IPS DF 4.7 (cell line): ENCODE data around the gene CD274.

ENCODE experiments used
- DNase-seq: peaks from one replicate; pipeline ENCODE4 v3.0.0-alpha.2; 2013; ENCODE audit warnings: low spot score; ENCODE audit errors: extremely low read depth

CD274 gene

DNA sequence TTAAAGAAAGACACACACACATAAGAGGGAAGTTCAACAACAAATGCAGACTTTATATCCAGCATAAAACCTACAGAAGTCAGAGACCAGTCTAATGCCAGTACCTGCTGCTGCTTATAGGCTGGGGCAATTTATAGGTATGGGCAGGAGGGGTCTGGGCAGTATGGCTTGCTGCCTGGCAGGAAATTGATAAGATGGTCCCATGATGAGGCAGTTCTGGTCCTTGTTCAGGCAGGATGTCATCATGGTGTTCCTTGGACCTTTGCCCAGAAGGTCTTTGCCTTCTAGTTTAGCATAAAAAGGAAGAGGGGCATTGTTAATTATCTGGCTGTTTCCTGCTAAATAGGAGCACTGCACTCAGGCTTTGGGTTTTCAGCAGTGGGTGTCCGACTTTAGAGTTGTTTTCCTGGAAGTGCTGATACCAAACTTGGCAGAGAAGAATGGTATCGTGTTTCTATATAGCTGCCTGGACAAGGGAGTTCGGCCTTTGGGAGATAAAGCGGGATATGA, 49.6 kb downstream of the CD274 start:
- no peak for DNase-seq

DNA sequence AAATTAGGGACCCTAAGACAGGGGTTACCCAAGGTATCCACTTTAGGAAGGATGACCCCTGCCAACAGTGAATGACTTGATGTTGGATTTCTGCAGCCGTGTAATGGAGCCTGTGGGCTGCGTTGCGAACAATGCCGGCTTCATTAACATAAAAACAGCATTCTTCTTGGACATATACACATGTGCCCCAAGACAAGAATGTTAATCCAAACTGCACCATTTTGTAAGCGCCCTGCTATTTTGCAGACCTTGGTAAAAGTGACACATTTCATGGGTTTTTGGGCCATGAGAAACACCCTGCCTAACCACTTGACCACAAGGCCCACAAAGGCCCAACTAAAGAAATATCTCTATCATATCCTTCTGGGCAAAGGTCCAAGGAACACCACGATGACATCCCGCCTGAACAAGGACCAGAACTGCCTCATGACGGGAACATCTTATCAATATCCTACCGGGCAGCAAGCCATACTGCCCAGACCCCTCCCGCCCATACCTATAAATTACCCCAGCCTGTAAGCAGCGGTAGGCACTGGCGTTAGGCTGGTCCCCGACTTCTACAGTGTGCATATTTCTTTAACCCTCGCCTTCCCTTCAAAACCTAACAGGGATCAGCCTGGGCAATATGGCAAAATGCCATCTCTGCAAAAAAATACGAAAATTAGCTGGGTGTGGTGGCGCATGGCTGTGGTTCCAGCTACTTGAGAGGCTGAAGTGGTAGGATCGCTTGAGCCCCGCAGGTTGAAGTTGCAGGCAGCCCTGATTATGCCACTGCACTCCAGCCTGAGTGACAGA, 50.3 kb downstream of the CD274 start:
- no peak for DNase-seq

DNA sequence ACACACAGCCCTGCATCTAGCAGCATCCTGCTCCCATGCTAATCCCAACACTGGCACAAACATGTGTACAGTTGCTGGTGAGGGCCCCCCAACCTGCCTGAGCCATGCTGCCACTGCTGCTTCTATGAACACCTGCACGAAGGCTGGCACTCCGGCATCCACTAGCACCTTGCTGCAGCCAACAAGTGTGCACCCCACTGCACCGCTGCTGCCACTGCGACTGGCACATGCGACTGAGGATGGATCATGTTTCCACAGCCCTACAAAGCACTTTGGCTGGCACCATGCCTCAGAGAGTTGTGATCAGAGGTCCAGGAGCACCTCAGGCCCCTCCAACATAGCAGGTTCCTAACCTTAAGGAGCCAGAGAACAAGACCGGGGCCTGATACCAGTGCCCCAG, 52.2 kb downstream of the CD274 start:
- no peak for DNase-seq

DNA sequence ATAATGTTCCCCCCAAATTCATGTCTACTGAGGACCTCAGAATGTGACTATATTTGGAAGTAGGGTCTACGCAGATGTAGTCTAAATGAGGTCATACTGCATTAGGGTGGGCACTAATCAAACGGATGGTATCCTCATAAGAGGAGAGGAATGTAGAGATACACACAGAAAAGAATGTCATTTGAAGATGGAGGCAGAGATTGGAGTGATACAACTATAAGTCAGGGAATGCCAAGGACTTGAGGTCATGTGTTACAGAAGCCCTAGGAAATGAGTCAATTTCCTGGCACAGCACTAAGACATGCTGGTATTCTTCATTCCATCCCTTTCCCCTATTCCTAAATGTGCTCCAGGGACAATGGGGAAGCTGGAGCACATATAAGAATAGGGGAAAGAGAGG, 59.2 kb downstream of the CD274 start:
- DNase-seq, result no peak

DNA sequence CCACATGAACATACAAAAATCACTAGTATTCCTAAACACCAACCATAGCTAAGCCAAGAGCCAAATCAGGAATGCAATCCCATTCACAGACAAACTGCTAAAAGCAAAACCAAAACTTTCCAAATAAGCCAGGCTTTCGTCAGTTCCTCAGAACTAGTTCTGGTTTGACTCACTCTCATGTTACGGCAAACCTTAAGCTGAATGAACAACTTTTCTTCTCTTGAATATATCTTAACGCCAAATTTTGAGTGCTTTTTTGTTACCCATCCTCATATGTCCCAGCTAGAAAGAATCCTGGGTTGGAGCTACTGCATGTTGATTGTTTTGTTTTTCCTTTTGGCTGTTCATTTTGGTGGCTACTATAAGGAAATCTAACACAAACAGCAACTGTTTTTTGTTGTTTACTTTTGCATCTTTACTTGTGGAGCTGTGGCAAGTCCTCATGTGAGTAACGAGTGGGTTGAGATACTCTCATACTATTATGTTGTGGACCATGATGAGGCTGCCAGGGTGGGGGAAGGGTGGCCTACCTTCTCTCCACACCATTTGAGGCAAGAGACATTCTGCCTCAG, 60.1 kb downstream of the CD274 start, which contains the start of gene PDCD1LG2:
TSS of gene PDCD1LG2 (plus strand) at position 172 of the 572 bp plus-strand sequence. CDS start 12,016 bp downstream, outside the sequence.
- DNase-seq, result no peak

DNA sequence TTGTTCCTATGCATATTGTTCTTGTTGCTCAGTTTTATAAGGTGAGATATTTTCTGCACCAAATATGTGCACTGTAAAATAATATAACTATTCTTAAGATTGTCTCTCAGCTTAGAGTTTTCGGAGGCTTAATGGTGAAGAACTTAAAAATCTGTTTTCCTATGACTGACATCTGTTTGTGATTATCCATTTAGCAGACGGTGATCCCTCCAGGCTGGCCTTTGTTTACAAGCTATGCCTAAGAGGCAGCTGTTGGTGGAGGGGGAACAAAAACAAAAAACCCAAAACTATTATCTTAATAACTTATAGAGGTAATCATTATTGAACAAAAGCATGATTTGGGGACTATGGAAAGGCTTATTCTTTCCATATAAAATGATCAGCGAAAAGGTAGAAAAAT, 60.6 kb downstream of the CD274 start:
- DNase-seq, result no peak

DNA sequence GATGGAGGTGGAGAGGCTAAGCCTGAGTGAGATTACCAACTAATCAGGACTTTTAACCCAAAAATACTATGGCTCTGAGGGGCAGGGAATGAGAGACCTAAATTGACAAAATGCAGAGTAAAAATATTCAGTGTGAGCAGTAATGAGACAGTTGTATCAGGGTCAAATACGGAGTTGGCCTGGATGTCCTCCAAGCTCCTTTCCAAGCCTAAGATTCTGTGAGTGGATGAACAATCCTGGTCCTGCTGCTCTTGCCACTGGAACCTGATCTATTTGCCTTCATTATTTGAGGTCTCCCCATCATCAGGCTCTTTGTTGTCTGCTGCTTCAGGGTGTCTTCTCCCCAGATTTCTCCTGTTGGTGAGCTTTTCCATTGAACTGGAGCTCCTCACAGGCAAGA, 61.1 kb downstream of the CD274 start:
- DNase-seq, result no peak

DNA sequence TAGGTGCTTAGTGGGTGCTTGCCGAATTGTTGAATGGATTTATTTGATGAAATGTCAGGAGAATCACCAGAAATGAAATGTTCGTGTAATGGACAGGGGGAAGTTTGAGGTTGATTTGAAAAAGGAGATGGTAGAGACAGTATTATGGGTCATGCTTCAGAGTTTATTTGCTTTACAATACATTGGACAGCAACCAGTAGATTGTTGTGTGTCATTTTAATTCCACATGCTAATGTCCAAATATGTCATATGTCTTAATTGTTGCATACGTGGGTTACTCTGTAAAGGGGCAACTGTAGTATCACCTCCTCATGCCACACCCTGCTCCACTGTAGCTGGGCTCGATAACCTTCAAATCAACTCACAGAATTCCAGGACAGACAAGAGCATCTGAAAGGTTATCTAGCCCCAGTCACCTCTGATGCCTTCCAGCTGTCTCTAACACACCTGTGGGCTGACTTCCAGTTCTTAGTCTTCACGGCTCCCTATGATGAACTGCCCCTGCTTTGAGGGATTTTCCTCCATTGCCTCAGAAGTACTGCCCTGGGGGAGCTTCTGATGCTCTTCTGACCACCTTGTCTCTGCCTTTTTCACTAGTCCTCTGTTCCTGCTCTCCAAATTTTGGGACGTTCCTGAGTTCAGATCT, 61.7 kb downstream of the CD274 start:
- no peak for DNase-seq

DNA sequence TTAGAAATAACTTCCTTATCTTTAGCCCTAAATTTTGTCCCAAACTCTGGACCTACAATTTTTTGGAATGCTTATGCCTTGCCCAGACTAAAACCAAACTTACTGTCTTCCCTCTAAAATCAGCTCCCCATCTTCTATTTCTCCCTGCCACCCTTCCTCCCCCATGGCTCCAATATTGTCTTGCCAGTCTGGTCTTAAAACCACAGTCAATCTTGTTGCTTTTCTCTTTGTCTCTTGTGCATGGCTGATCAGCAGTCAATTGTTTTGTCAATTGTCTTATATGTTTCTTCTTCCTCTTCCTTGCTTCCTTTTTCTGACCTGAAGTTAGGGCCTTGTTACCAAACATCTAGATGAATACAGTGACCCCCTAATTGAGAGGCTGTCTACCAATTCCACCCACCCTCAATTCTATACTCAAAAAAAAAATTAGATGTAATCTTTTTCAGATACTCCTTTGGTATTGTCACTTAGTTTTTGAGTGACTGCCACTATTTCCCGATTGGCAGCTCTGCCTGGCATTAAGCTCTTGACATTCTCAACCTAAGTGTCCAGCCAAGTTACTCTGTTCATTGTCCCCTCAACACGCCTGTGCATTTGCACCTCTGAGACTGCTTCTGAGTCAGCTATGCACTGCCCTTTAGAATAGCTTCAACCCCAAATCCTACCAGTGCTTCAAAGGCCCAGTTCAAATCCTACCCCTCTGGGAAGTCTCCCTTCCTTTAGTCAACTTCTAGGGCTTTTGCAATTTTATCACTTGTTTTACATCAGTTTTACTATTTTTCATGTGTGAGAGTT, 62.5 kb downstream of the CD274 start:
- no peak for DNase-seq

DNA sequence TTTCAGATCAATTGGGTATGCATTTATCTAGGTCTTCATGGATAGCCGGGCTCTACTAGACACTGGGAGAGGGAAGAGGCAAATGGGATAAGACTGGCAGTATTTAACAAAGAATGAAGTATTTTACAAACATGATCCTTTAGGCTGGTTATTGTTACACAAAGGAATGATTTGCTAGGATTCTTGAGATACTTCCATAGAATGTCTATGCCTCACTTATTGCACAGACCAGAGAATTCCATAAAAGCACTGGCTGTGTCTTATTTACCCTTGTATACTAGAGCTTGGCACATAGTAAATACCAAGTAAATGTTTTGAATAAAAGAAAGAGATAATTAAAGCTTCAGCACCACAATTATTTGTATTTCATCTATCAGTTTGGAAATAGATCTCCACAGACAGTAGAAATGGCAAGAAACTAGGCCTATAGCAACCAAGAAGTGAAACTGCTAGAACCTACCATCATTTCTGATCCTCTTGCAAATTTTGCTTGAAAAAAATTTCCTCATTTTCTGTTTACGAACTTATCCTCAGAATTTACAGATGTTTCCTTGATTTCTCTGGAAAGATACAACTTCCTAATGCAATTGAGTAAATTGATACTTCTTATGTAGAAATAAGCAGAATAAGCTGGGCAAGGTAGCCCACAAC, 63.7 kb downstream of the CD274 start:
- no peak for DNase-seq

DNA sequence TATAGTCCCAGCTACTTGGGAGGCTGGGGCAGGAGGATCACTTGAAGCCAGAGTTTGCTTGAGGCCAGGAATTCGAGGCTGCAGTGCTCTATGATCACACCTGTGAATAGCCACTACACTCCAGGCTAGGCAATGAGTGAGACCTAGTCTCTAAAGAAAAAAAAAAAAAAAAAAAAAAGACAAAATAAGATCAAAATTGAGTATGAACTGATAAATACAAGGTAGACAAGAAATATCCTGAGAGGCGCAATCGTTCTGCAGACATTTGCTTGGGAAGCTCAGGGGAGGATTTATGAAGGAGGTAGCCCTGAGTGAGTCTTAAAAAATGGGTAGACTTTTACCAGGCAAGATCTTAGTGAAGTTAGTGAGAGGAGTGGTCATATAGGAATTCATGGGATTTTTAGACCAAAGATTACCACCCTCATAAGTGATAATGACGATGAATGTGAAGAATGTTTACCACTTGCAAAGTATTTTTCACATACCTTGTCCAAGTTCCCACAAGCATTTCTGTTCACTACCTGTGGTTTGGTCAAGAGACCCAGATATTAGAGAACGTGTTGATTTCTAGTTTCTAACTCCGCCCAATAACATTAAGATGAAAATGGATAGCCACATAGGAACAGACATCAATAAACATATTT, 64.4 kb downstream of the CD274 start:
- no peak for DNase-seq

DNA sequence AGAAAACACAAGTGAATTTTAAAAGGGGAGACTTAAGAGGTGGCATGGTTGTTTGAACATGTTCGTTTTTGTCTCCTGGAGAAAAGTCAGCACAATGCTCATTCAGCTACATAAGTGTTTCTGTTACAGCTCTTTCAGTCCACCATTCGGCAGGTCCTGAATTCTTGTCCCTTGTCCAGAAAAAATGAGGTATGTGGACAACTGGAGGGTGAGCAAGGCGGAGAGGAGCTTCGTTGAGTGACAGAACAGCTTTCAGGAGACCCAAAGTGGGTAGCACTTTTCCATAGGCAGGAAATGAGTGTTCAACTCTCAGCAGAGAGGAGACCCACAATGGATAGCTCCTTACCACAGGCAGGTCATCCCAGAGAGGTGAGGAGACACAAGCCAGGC, 64.9 kb downstream of the CD274 start:
- DNase-seq, result no peak

DNA sequence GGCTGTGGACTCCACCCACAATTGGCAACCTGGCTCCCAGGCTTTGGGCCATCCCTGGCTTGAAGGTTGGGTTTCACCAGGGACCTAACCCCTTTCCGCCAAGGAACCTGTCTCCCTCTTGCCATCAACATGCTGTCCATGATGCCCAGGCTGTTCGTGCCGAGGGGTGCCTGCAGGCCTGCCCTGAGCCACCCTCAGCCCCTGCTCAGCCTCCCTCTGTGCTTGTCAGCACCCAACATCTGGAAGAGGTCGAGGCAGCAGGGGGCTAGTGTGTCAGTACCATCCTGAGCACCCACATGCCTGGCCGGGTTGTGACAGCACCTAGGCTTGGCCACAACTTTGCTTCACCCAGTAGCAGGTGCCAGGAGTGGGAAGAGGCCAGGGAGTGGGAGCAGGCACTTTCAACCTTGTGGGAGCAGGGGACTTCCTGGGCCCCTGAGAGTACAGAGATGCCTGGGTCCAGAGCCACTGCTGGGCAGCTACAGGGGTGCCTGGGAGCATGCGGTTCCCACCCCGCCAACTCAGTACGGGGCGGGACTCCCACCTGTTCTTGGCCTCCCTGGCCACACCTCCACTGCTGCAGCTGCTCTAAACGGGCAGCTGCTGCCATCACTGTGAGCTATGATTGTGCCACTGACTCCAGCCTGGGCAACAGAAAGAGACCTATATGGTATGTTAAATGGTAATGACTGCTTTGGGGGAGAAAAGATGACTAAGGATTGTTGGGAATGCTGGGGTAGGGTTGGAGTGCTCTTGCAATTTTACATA, 66.3 kb downstream of the CD274 start:
- no peak for DNase-seq

DNA sequence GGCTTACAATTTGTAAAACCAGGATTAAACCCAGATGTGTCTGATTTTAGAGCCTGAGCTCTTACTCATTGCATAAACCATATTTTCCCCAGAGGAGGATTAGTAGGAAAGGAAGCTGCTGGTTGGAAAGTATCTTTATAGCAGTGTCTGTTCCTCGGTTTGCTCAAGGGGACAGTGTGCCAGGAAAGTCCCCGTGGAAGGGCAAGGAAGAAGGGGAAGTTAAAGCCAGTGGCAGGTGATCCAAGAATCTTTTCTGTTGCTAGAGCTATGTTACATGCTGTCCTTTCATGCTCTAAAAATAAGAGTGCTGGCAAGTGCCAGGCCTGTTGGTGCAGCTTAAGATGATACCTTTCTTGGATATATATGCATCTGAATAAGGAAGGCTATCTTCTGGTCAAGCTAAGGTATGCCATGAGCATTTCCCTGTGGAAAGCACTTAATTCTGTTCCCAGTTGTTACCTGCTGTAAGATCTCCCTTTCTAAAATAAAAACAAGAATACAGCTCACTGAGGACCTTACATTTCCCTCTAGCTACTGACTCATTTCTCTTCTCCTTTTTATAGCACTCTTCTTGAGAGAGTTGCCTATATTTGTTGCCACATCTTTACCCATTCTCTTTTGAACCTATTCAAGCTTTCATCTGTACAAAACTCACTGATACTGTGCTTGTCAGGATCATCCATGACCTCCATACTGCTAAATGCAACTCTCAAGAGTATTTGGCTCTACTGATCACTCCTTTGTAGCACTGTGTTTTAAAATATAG, 68.0 kb downstream of the CD274 start:
- DNase-seq, result no peak

DNA sequence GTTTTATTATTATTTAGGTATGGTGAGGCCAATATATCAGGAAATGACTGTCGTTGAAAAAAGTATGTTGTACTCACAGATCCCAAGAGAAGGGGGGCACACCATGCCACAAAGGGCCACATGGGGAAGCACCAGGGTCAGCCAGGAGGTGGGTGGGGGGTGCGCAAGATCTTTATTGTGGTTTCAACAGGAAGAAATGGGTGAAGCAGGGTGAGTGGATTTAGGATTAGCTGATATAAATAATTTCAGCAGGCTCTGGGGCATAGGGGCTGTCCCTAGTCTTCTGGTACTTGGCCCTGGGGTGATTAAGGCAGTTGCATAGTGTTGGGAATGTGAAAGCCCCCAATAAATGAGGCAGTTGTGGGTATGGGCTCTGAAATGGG, 68.6 kb downstream of the CD274 start:
- no peak for DNase-seq
